IPS-20b (cell line): ENCODE results near the gene PHKG2.

Source experiments
- H3K27ac ChIP-seq: one replicate; pipeline ENCODE4 v1.5.1; 2013; ENCODE audit warnings: low read length
- H3K27me3 ChIP-seq: 2 replicates; pipeline ENCODE4 v1.6.1; 2013; ENCODE audit warnings: mild to moderate bottlenecking, low read length, inconsistent platforms; ENCODE audit not compliant: insufficient read depth
- H3K36me3 ChIP-seq: 2 replicates; pipeline ENCODE4 v1.6.1; 2013; ENCODE audit warnings: low read depth, mild to moderate bottlenecking, inconsistent platforms, low read length, moderate library complexity; ENCODE audit not compliant: insufficient read depth
- H3K4me1 ChIP-seq: 2 replicates; pipeline ENCODE4 v1.6.1; 2013; ENCODE audit warnings: mild to moderate bottlenecking, control low read depth, inconsistent platforms, low read length, moderate library complexity; ENCODE audit not compliant: insufficient read depth
- H3K4me3 ChIP-seq: 2 replicates; pipeline ENCODE4 v1.5.1; 2013; ENCODE audit warnings: mild to moderate bottlenecking, low read length, inconsistent platforms
- H3K9ac ChIP-seq: 2 replicates; pipeline ENCODE4 v1.6.1; 2013; ENCODE audit warnings: low read depth, mild to moderate bottlenecking, inconsistent platforms, low read length, moderate library complexity
- H3K9me3 ChIP-seq: 2 replicates; pipeline ENCODE4 v1.6.1; 2013; ENCODE audit warnings: mild to moderate bottlenecking, low read depth, low read length, inconsistent platforms; ENCODE audit not compliant: insufficient read depth

The PHKG2 gene

DNA sequence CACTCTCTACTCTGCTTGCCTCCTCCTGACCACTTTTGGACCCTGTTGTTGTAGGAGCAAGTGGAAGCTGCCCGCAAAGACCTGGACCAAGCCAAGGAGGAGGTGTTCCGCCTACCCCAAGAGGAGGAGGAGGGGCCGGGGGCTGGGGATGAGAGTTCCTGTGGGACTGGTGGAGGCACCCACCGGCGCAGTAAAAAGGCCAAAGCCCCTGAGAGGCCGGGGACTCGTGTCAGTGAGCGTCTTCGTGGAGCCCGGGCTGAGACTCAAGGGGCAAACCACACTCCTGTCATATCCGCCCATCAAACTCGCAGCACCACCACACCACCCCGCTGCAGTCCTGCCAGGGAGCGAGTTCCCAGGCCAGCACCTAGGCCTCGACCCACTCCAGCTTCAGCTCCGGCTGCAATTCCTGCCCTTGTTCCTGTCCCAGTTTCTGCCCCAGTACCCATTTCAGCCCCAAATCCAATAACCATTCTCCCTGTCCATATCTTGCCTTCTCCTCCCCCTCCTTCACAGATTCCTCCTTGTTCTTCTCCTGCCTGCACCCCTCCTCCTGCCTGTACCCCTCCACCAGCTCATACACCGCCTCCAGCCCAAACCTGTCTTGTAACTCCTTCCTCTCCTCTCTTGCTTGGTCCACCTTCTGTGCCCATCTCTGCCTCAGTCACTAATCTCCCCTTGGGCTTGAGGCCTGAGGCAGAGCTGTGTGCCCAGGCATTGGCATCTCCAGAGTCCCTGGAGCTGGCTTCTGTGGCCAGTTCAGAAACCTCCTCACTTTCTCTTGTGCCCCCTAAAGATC, 11.0 kb upstream of the PHKG2 start:
- H3K9me3 ChIP-seq, result no peaks in the 10 kb centered on the region
- peaks cover 7% of the 10 kb centered on the region; the same call in 1 of the 2 replicates for H3K4me1 ChIP-seq
- no peaks in the 10 kb centered on the region for H3K27me3 ChIP-seq
- H3K4me3 ChIP-seq, result no peak overlapping the region
- no peak overlapping the region for H3K27ac ChIP-seq
- peaks cover 79% of the 10 kb centered on the region for H3K36me3 ChIP-seq
- H3K9ac ChIP-seq, result no peak overlapping the region

- H3K4me1 ChIP-seq, result peaks cover 7% of the 10 kb centered on the region; the same call in 1 of the 2 replicates
- H3K4me3 ChIP-seq, result no peak overlapping the region
- H3K27me3 ChIP-seq, result no peaks in the 10 kb centered on the region
- H3K27ac ChIP-seq, result no peak overlapping the region
- H3K9me3 ChIP-seq, result no peaks in the 10 kb centered on the region
- H3K36me3 ChIP-seq, result peaks cover 76% of the 10 kb centered on the region
- no peak overlapping the region for H3K9ac ChIP-seq
Observed at GRCh38 chr16:30737794-30738648, 10.2 kb upstream of the PHKG2 start.

DNA sequence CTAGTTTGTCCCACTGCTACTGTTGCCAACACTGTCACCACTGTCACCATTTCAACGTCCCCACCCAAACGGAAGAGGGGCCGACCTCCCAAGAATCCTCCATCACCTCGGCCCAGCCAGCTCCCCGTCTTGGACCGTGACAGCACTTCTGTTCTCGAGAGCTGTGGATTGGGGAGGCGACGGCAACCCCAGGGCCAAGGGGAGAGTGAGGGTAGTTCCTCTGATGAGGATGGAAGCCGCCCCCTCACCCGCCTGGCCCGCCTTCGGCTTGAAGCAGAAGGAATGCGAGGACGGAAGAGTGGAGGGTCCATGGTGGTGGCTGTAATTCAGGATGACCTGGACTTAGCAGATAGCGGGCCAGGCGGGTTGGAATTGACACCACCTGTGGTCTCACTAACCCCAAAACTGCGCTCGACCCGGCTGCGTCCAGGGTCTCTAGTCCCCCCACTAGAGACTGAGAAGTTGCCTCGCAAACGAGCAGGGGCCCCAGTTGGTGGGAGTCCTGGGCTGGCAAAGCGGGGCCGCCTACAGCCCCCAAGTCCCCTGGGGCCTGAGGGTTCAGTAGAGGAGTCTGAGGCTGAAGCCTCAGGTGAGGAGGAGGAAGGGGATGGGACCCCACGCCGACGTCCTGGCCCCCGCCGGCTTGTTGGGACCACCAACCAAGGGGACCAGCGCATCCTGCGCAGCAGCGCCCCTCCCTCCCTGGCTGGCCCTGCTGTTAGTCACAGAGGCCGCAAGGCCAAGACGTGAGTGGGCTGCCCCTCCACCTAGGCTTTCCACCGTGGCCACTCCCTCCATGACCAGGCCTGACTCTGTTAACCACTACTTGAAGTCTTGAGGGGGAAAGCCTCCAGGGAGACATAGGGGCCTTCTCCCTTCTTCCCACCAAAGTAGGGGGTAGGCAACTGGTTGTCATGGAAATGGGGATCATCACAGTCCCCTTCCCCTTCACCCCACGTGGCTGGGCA, 9.0 kb upstream of the PHKG2 start:
- Histone ChIP-seq H3K27me3 (no peaks in the 10 kb centered on the region), H3K9ac (no peak overlapping the region), H3K27ac (no peak overlapping the region), H3K9me3 (no peaks in the 10 kb centered on the region), H3K36me3 (peaks cover 73% of the 10 kb centered on the region), H3K4me3 (no peak overlapping the region), H3K4me1 (peaks cover 7% of the 10 kb centered on the region; the same call in 1 of the 2 replicates)

GRCh38 chr16:30740364-30741251, 7.6 kb upstream of the PHKG2 start:
- Histone ChIP-seq H3K27me3 (no peaks in the 10 kb centered on the region), H3K4me1 (peaks cover 7% of the 10 kb centered on the region; the same call in 1 of the 2 replicates), H3K36me3 (peaks cover 73% of the 10 kb centered on the region), H3K27ac (no peak overlapping the region), H3K9ac (peak overlapping the region; percentile 31; the same call in 1 of the 2 replicates), H3K4me3 (peak overlapping the region; percentile 18; the same call in 1 of the 2 replicates), H3K9me3 (no peaks in the 10 kb centered on the region)

GRCh38 chr16:30741461-30741914, 6.7 kb upstream of the PHKG2 start:
- no peak overlapping the region for H3K4me3 ChIP-seq
- H3K9me3 ChIP-seq, result no peaks in the 10 kb centered on the region
- H3K27me3 ChIP-seq, result no peaks in the 10 kb centered on the region
- no peak overlapping the region for H3K27ac ChIP-seq
- peaks cover 7% of the 10 kb centered on the region; the same call in 1 of the 2 replicates for H3K4me1 ChIP-seq
- no peak overlapping the region for H3K9ac ChIP-seq
- peaks cover 65% of the 10 kb centered on the region for H3K36me3 ChIP-seq

- Histone ChIP-seq H3K27ac (no peak overlapping the region), H3K9ac (no peak overlapping the region), H3K36me3 (peaks cover 42% of the 10 kb centered on the region), H3K4me3 (no peak overlapping the region), H3K4me1 (peaks cover 7% of the 10 kb centered on the region; the same call in 1 of the 2 replicates), H3K27me3 (no peaks in the 10 kb centered on the region), H3K9me3 (no peaks in the 10 kb centered on the region)
Observed at GRCh38 chr16:30743716-30744115, 4.5 kb upstream of the PHKG2 start.

GRCh38 chr16:30744183-30744582, 4.0 kb upstream of the PHKG2 start:
- Histone ChIP-seq H3K4me3 (no peak overlapping the region), H3K9me3 (no peaks in the 10 kb centered on the region), H3K36me3 (peaks cover 38% of the 10 kb centered on the region), H3K27ac (no peak overlapping the region), H3K4me1 (peaks cover 7% of the 10 kb centered on the region; the same call in 1 of the 2 replicates), H3K27me3 (no peaks in the 10 kb centered on the region), H3K9ac (no peak overlapping the region)

DNA sequence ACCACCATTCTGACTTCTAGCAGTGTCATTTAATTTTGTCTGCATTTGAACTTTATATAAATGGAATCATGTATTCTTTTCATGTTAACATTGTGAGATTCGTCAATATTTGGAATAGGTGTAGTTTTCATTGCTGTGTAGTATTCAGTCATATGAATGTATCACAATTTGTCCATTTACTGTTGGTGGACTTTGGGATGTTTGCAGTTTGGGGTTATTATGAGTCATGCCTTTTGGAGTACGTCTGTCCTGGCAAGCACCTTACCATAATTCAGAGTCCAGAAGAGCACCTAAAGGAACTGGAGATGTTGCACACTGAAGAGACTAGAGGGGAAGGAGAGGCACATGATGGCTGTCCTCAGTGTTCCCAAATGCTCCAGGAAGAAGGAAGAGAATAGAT, 3.1 kb upstream of the PHKG2 start:
- Histone ChIP-seq H3K27ac (no peak overlapping the region), H3K27me3 (no peaks in the 10 kb centered on the region), H3K9me3 (no peaks in the 10 kb centered on the region), H3K36me3 (peaks cover 34% of the 10 kb centered on the region), H3K4me3 (no peak overlapping the region), H3K4me1 (peaks cover 9% of the 10 kb centered on the region; the same call in 1 of the 2 replicates), H3K9ac (no peak overlapping the region)

DNA sequence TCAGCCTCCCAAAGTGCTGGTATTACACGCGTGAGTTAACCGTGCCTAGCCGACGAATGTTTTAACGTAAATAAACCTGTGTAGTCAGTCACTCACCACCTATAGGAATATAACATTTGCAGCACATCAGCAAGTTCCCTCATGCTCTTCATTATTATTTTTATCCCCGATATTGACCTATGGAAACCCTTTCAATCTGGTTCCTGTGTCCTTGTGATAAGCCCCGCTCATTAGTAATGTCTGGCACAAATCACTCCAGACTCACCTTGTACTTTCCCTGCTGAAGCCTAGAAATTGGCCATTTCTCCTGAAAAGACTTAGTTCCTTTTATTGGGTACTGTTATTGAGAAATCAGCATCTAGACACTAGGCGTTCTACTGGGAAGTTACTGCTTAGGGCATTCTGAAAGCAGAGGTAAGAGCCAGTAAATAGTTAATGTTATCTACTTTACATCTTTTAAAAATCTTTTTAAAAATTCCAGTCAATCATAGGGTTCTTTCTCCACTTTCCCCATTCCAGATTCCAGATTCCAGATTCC, 1.5 kb upstream of the PHKG2 start:
- Histone ChIP-seq H3K27ac (no peak overlapping the region), H3K9me3 (no peaks in the 10 kb centered on the region), H3K4me3 (no peak overlapping the region), H3K9ac (no peak overlapping the region), H3K4me1 (peaks cover 3% of the 10 kb centered on the region; the same call in 1 of the 2 replicates), H3K27me3 (no peaks in the 10 kb centered on the region), H3K36me3 (peaks cover 42% of the 10 kb centered on the region)

DNA sequence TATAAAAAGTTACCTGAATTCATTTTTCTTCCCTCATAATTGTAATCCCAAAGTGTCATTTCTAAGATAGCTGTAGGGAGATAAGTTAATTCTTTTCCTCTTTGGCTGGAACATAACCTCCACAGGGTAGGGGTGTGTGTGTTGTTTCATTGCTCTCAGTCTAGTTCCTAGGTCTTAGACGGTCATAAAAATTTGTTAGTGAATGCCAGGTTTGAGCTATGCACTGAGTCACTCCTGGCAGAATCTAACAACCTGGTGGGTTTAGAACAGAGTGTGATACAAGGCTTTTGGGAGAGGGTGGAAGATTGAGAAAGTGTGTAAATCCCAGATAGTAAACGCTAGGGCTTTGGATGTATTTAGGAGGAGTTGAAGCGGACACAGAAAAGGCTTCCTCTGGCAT, 894 bp upstream of the PHKG2 start:
- no peaks in the 10 kb centered on the region for H3K9me3 ChIP-seq
- peak overlapping the region; percentile 36 for H3K27ac ChIP-seq
- no peaks in the 10 kb centered on the region for H3K27me3 ChIP-seq
- H3K36me3 ChIP-seq, result peaks cover 39% of the 10 kb centered on the region
- peak overlapping the region; percentile 71; the same call in 1 of the 2 replicates for H3K4me3 ChIP-seq
- peaks cover 3% of the 10 kb centered on the region; the same call in 1 of the 2 replicates for H3K4me1 ChIP-seq
- H3K9ac ChIP-seq, result peak overlapping the region; percentile 87; the same call in 1 of the 2 replicates
